ENCODE results near the gene CACNB2.

- TF ChIP-seq THAP9 (CRISPR knock-in tag; IDR thresholded peaks at IDR 0.05; ENCODE audit: borderline replicate concordance) = no peak
- no peak for TF ChIP-seq BRF2 (CRISPR knock-in tag; IDR thresholded peaks at IDR 0.05)
- TF ChIP-seq SIN3B (IDR thresholded peaks at IDR 0.05; ENCODE audit: low read length) = no peak
- no peak for TF ChIP-seq ZNF572 (CRISPR knock-in tag; IDR thresholded peaks at IDR 0.05)
These were observed 443.5 kb downstream of the CACNB2 start for GRCh38 chr10:18583575-18584270.
